NCI-H460 (cell line): ENCODE results near the gene KMT2B. TPM values are rescaled to one million over a fixed set of nuclear protein-coding genes. Genes with fewer than 3 reads are reported as not detected.
"Not testable (repeated sequence)": the region's sequence is repeated elsewhere in the genome, so short reads cannot be mapped to it uniquely, and the experiment has no call there.

ENCODE experiments used
- DNase-seq: peaks from one replicate; pipeline ENCODE4 v3.0.0-alpha.2; 2016; ENCODE audit warnings: low read depth; ENCODE audit errors: extremely low read depth
- total RNA-seq: library from RNA; depleted of rRNA; stranded (reverse); fragments of >200 nt; shearing (Covaris generic); gene quantifications from 2 replicates; pipeline ENCODE4 v1.2.3, GENCODE V29; 2014

KMT2B gene
- total RNA-seq, 1 experiment from 2014 or later: 7.7 TPM

GRCh38 chr19:35755550-35756376 lies 38.0 kb downstream of the KMT2B start:
- DNase-seq: peak; percentile 42

GRCh38 chr19:35756377-35757230 lies 38.8 kb downstream of the KMT2B start, which contains the start of gene HSPB6:
HSPB6 (minus strand) TSS chr19:35757029; CDS start chr19:35757008, 21 bp downstream.
- no peak for DNase-seq

- no peak for DNase-seq
Observed at GRCh38 chr19:35757231-35757748, 39.5 kb downstream of the KMT2B start.

GRCh38 chr19:35757749-35758608 lies 40.2 kb downstream of the KMT2B start, which contains the start of gene PROSER3:
PROSER3 (plus strand) TSS chr19:35758176; CDS start chr19:35758216, 40 bp downstream.
- peak; percentile 99 for DNase-seq

- no peak for DNase-seq
Observed at GRCh38 chr19:35759697-35760096, 41.9 kb downstream of the KMT2B start.

GRCh38 chr19:35760711-35761349 lies 43.0 kb downstream of the KMT2B start:
- DNase-seq: no peak

GRCh38 chr19:35764432-35765315 lies 46.9 kb downstream of the KMT2B start:
- no peak for DNase-seq

- DNase-seq: no peak
Observed at GRCh38 chr19:35766571-35767104, 48.8 kb downstream of the KMT2B start.

GRCh38 chr19:35767288-35768081 lies 49.7 kb downstream of the KMT2B start:
- DNase-seq: no peak

GRCh38 chr19:35768082-35768421 lies 50.2 kb downstream of the KMT2B start:
- DNase-seq: no peak

- DNase-seq: not testable (repeated sequence)
Observed at GRCh38 chr19:35772362-35772761, 54.6 kb downstream of the KMT2B start.

- no peak for DNase-seq
Observed at GRCh38 chr19:35773020-35773806, 55.4 kb downstream of the KMT2B start.

GRCh38 chr19:35774274-35775045 lies 56.7 kb downstream of the KMT2B start:
- DNase-seq: no peak

GRCh38 chr19:35775046-35775297 lies 57.2 kb downstream of the KMT2B start:
- DNase-seq: no peak

GRCh38 chr19:35775298-35776101 lies 57.7 kb downstream of the KMT2B start, which contains the start of gene ARHGAP33:
ARHGAP33 (plus strand) TSS chr19:35775564; CDS start chr19:35775659, 95 bp downstream.
- DNase-seq: peak; percentile 97
